Loucy (cell line): ENCODE results near the gene GCG.

Experiments used
- H2AFZ ChIP-seq: fragments of 200-600 bp; sonication (generic); 2 replicates; pipeline ENCODE4 v1.6.0; 2016; ENCODE audit warnings: antibody characterized with exemption, mild to moderate bottlenecking, low read length, moderate library complexity
- H3F3A ChIP-seq: fragments of 200-600 bp; 2 replicates; pipeline ENCODE4 v1.6.0; 2016; ENCODE audit warnings: antibody characterized with exemption, low read depth, mild to moderate bottlenecking
- H3K27me3 ChIP-seq: fragments of 200-600 bp; sonication (generic); 2 replicates; pipeline ENCODE4 v1.6.1; 2014; ENCODE audit warnings: low read length, mild to moderate bottlenecking; ENCODE audit not compliant: insufficient read depth, poor library complexity, severe bottlenecking
- H3K36me3 ChIP-seq: fragments of 200-600 bp; sonication (generic); 2 replicates; pipeline ENCODE4 v1.6.1; 2016; ENCODE audit warnings: low read length; ENCODE audit not compliant: insufficient read depth
- H3K4me1 ChIP-seq: fragments of 200-600 bp; sonication (generic); 2 replicates; pipeline ENCODE4 v1.5.1; 2014; ENCODE audit warnings: low read length, mild to moderate bottlenecking; ENCODE audit not compliant: insufficient read depth, poor library complexity, severe bottlenecking
- H3K4me2 ChIP-seq: fragments of 200-600 bp; sonication (generic); 2 replicates; pipeline ENCODE4 v1.6.0; 2014; ENCODE audit warnings: antibody characterized with exemption, low read length, low read depth, mild to moderate bottlenecking; ENCODE audit not compliant: poor library complexity, severe bottlenecking
- H3K4me3 ChIP-seq: fragments of 200-600 bp; sonication (generic); 2 replicates; pipeline ENCODE4 v1.5.1; 2014; ENCODE audit warnings: low read length, mild to moderate bottlenecking, mixed read lengths; ENCODE audit not compliant: poor library complexity, severe bottlenecking
- H3K79me2 ChIP-seq: fragments of 200-600 bp; sonication (generic); 2 replicates; pipeline ENCODE4 v1.6.1; 2014; ENCODE audit warnings: low read length; ENCODE audit not compliant: insufficient read depth
- H3K9ac ChIP-seq: fragments of 200-600 bp; sonication (generic); 2 replicates; pipeline ENCODE4 v1.6.0; 2014; ENCODE audit warnings: mild to moderate bottlenecking, low read depth, low read length, moderate library complexity; ENCODE audit not compliant: poor library complexity, severe bottlenecking
- H3K9me2 ChIP-seq: fragments of 200-600 bp; sonication (generic); replicated peaks from 2 replicates; pipeline ENCODE4 v1.6.1; 2016; ENCODE audit warnings: low read depth, low read length, mixed read lengths
- H3K9me3 ChIP-seq: fragments of 200-600 bp; sonication (generic); 2 replicates; pipeline ENCODE4 v1.6.1; 2014; ENCODE audit warnings: mild to moderate bottlenecking, antibody characterized with exemption, low read length, low read depth; ENCODE audit not compliant: insufficient read depth
- H4K20me1 ChIP-seq: fragments of 200-600 bp; sonication (generic); 2 replicates; pipeline ENCODE4 v1.6.0; 2014; ENCODE audit warnings: antibody characterized with exemption, low read length, mild to moderate bottlenecking; ENCODE audit not compliant: insufficient read depth, poor library complexity, severe bottlenecking
- CTCF ChIP-seq: fragments of 200-600 bp; sonication (generic); conservative IDR thresholded peaks from 2 replicates; pipeline ENCODE4 v1.5.1; 2014; ENCODE audit warnings: mild to moderate bottlenecking, antibody characterized with exemption, low read length
- EZH2phosphoT487 ChIP-seq: fragments of 200-600 bp; IDR thresholded peaks from 2 replicates; pipeline ENCODE4 v1.6.1; 2018; ENCODE audit warnings: antibody characterized with exemption, mild to moderate bottlenecking, moderate library complexity, borderline replicate concordance

The GCG gene

GRCh38 chr2:162188451-162188850 lies 36.4 kb upstream of the GCG start:
- Histone ChIP-seq H4K20me1 (no peaks in the 10 kb centered on the region), H3F3A (no peaks in the 10 kb centered on the region), H3K36me3 (no peaks in the 10 kb centered on the region), H3K4me2 (no peak overlapping the region), H3K9me2 (no peaks in the 10 kb centered on the region), H2AFZ (no peak overlapping the region), H3K4me1 (peaks cover 6% of the 10 kb centered on the region), H3K27me3 (no peaks in the 10 kb centered on the region), H3K9ac (no peak overlapping the region), H3K9me3 (no peaks in the 10 kb centered on the region), H3K4me3 (no peak overlapping the region), H3K79me2 (no peaks in the 10 kb centered on the region)
- TF ChIP-seq CTCF (no peak), EZH2phosphoT487 (no peak)

GRCh38 chr2:162185541-162186232 lies 33.6 kb upstream of the GCG start:
- no peak overlapping the region for H3K9ac ChIP-seq
- H3K4me2 ChIP-seq = no peak overlapping the region
- no peak overlapping the region for H3K4me3 ChIP-seq
- no peaks in the 10 kb centered on the region for H3F3A ChIP-seq
- no peaks in the 10 kb centered on the region for H3K36me3 ChIP-seq
- H3K9me3 ChIP-seq = no peaks in the 10 kb centered on the region
- TF ChIP-seq CTCF (no peak), EZH2phosphoT487 (no peak)
- H3K27me3 ChIP-seq = no peaks in the 10 kb centered on the region
- H2AFZ ChIP-seq = no peak overlapping the region
- peaks cover 6% of the 10 kb centered on the region for H3K4me1 ChIP-seq
- no peaks in the 10 kb centered on the region for H3K79me2 ChIP-seq
- H3K9me2 ChIP-seq = no peaks in the 10 kb centered on the region
- H4K20me1 ChIP-seq = no peaks in the 10 kb centered on the region

- H3K4me3 ChIP-seq = no peak overlapping the region
- H3K9me3 ChIP-seq = no peaks in the 10 kb centered on the region
- no peaks in the 10 kb centered on the region for H3K27me3 ChIP-seq
- no peaks in the 10 kb centered on the region for H3K9me2 ChIP-seq
- no peak overlapping the region for H2AFZ ChIP-seq
- H3K9ac ChIP-seq = no peak overlapping the region
- no peaks in the 10 kb centered on the region for H3K79me2 ChIP-seq
- H3K4me1 ChIP-seq = peaks cover 6% of the 10 kb centered on the region
- H4K20me1 ChIP-seq = no peaks in the 10 kb centered on the region
- no peak for TF ChIP-seq CTCF
- no peak for TF ChIP-seq EZH2phosphoT487
- H3F3A ChIP-seq = no peaks in the 10 kb centered on the region
- H3K4me2 ChIP-seq = no peak overlapping the region
- no peaks in the 10 kb centered on the region for H3K36me3 ChIP-seq
Measured at GRCh38 chr2:162184821-162185450, 32.9 kb upstream of the GCG start.
